Gastroesophageal sphincter (tissue), 3 donors: ENCODE measurements around the gene PARP12.

Experiments
- POLR2A ChIP-seq, 2 donors: fragments of 450-650 bp; IDR thresholded peaks; one replicate each; pipeline ENCODE4 v1.6.1; 2017; ENCODE audit warnings: antibody characterized with exemption in 2 of 2, mild to moderate bottlenecking in 2 of 2, moderate library complexity in 1 of 2
- POLR2AphosphoS5 ChIP-seq: sonication (generic); formaldehyde crosslinking; IDR thresholded peaks from one replicate; pipeline ENCODE4 v1.6.1; 2017; ENCODE audit warnings: antibody characterized with exemption
- TF ChIP-seq, protein P1 (sequence below), 4 experiments: fragments of 200-600 bp in 2 of 4; fragments of 450-650 bp in 2 of 4; sonication (generic) in 1 of 4; IDR thresholded peaks; one replicate each; pipeline ENCODE4 v1.5.1; 2017 to 2019; ENCODE audit warnings: antibody characterized with exemption in 4 of 4, mild to moderate bottlenecking in 2 of 4, moderate library complexity in 2 of 4

- no peak for TF ChIP-seq POLR2AphosphoS5
- TF ChIP-seq, protein P1, sequence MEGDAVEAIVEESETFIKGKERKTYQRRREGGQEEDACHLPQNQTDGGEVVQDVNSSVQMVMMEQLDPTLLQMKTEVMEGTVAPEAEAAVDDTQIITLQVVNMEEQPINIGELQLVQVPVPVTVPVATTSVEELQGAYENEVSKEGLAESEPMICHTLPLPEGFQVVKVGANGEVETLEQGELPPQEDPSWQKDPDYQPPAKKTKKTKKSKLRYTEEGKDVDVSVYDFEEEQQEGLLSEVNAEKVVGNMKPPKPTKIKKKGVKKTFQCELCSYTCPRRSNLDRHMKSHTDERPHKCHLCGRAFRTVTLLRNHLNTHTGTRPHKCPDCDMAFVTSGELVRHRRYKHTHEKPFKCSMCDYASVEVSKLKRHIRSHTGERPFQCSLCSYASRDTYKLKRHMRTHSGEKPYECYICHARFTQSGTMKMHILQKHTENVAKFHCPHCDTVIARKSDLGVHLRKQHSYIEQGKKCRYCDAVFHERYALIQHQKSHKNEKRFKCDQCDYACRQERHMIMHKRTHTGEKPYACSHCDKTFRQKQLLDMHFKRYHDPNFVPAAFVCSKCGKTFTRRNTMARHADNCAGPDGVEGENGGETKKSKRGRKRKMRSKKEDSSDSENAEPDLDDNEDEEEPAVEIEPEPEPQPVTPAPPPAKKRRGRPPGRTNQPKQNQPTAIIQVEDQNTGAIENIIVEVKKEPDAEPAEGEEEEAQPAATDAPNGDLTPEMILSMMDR (IDR thresholded peaks at IDR 0.05): no peak
- no peak for TF ChIP-seq POLR2A (IDR thresholded peaks at IDR 0.05)
These were observed 12.7 kb downstream of the PARP12 start for GRCh38 chr7:140050100-140050499.
